OCI-LY3 (cell line): ENCODE measurements around the gene ACOT6.

Experiments used
- H2AFZ ChIP-seq: fragments of 200-600, 300-600 bp; shearing (Covaris generic); 2 replicates; pipeline ENCODE4 v1.6.0; 2014; ENCODE audit warnings: antibody characterized with exemption, low read depth, low read length
- H3K27ac ChIP-seq: fragments of 200-600, 300-600 bp; sonication (generic); 2 replicates; pipeline ENCODE4 v1.5.1; 2014; ENCODE audit warnings: mild to moderate bottlenecking, low read length, moderate library complexity, mixed read lengths
- H3K27me3 ChIP-seq: fragments of 200-600, 300-600 bp; sonication (generic); 2 replicates; pipeline ENCODE4 v1.6.1; 2014; ENCODE audit warnings: low read depth, low read length, mixed read lengths
- H3K36me3 ChIP-seq: fragments of 200-600, 300-600 bp; sonication (generic); replicated peaks from 2 replicates; pipeline ENCODE3; 2014; ENCODE audit warnings: low read depth, low read length, mixed read lengths
- H3K4me1 ChIP-seq: fragments of 300-600, 200-600 bp; sonication (generic); 2 replicates; pipeline ENCODE4 v1.6.1; 2014; ENCODE audit warnings: low read length, mixed read lengths
- H3K4me2 ChIP-seq: fragments of 200-600, 300-600 bp; sonication (generic); 2 replicates; pipeline ENCODE4 v1.6.1; 2014; ENCODE audit warnings: low read length, mixed read lengths
- H3K4me3 ChIP-seq: fragments of 300-600, 200-600 bp; sonication (generic); 2 replicates; pipeline ENCODE4 v1.5.1; 2014; ENCODE audit warnings: antibody characterized with exemption, mild to moderate bottlenecking, low read length, moderate library complexity
- H3K79me2 ChIP-seq: fragments of 300-600, 200-600 bp; shearing (Covaris generic); 2 replicates; pipeline ENCODE4 v1.6.1; 2014; ENCODE audit warnings: mild to moderate bottlenecking, low read length, mixed read lengths
- H3K9ac ChIP-seq: fragments of 300-600, 200-600 bp; shearing (Covaris generic); 2 replicates; pipeline ENCODE4 v1.6.0; 2014; ENCODE audit warnings: mild to moderate bottlenecking, low read length, moderate library complexity
- H3K9me3 ChIP-seq: fragments of 200-600, 300-600 bp; shearing (Covaris generic); 2 replicates; pipeline ENCODE4 v1.6.1; 2014; ENCODE audit warnings: low read length, mixed read lengths; ENCODE audit not compliant: insufficient read depth
- H4K20me1 ChIP-seq: fragments of 200-600, 300-600 bp; sonication (generic); 2 replicates; pipeline ENCODE4 v1.6.1; 2016; ENCODE audit warnings: low read length, mixed read lengths; ENCODE audit not compliant: insufficient read depth
- CTCF ChIP-seq: fragments of 200-600, 300-600 bp; sonication (generic); IDR thresholded peaks from 2 replicates; pipeline ENCODE4 v1.5.1; 2014; ENCODE audit warnings: antibody characterized with exemption, low read length, low read depth
- EZH2phosphoT487 ChIP-seq: fragments of 200-600 bp; shearing (Covaris generic); IDR thresholded peaks from 2 replicates; pipeline ENCODE4 v1.6.1; 2018; ENCODE audit warnings: antibody characterized with exemption, mixed run types, low read depth

The ACOT6 gene

GRCh38 chr14:73663548-73664212 lies 51.4 kb downstream of the ACOT6 start:
- Histone ChIP-seq H3K79me2 (no peaks in the 10 kb centered on the region), H4K20me1 (no peaks in the 10 kb centered on the region), H3K4me3 (no peak overlapping the region), H2AFZ (no peak overlapping the region), H3K27ac (no peak overlapping the region), H3K9ac (no peak overlapping the region), H3K36me3 (no peaks in the 10 kb centered on the region), H3K4me1 (no peaks in the 10 kb centered on the region), H3K4me2 (no peak overlapping the region), H3K27me3 (no peaks in the 10 kb centered on the region), H3K9me3 (no peaks in the 10 kb centered on the region)
- TF ChIP-seq EZH2phosphoT487 (no peak), CTCF (no peak)

- Histone ChIP-seq H3K9ac (no peak overlapping the region), H3K27me3 (no peaks in the 10 kb centered on the region), H3K4me2 (no peak overlapping the region), H2AFZ (no peak overlapping the region), H3K36me3 (no peaks in the 10 kb centered on the region), H3K4me1 (no peaks in the 10 kb centered on the region), H3K9me3 (no peaks in the 10 kb centered on the region), H3K79me2 (no peaks in the 10 kb centered on the region), H4K20me1 (no peaks in the 10 kb centered on the region), H3K27ac (no peak overlapping the region), H3K4me3 (no peak overlapping the region)
- TF ChIP-seq EZH2phosphoT487 (no peak), CTCF (no peak)
Measured at GRCh38 chr14:73665130-73665529, 52.8 kb downstream of the ACOT6 start.

GRCh38 chr14:73666583-73666982 lies 54.3 kb downstream of the ACOT6 start:
- Histone ChIP-seq H3K4me2 (no peak overlapping the region), H3K9ac (no peak overlapping the region), H4K20me1 (no peaks in the 10 kb centered on the region), H3K36me3 (no peaks in the 10 kb centered on the region), H3K27me3 (no peaks in the 10 kb centered on the region), H3K4me3 (no peak overlapping the region), H2AFZ (no peak overlapping the region), H3K79me2 (no peaks in the 10 kb centered on the region), H3K9me3 (no peaks in the 10 kb centered on the region), H3K27ac (no peak overlapping the region), H3K4me1 (no peaks in the 10 kb centered on the region)
- TF ChIP-seq CTCF (no peak), EZH2phosphoT487 (no peak)

- no peak overlapping the region for H3K4me3 ChIP-seq
- no peaks in the 10 kb centered on the region for H3K4me1 ChIP-seq
Measured at GRCh38 chr14:73667854-73668253, 55.5 kb downstream of the ACOT6 start.

More at GRCh38 chr14:73667854-73668253, 55.5 kb downstream of the ACOT6 start:
- no peak overlapping the region for H3K4me2 ChIP-seq
- no peaks in the 10 kb centered on the region for H3K79me2 ChIP-seq
- no peak overlapping the region for H3K9ac ChIP-seq
- H4K20me1 ChIP-seq = no peaks in the 10 kb centered on the region
- no peaks in the 10 kb centered on the region for H3K36me3 ChIP-seq
- H3K27me3 ChIP-seq = no peaks in the 10 kb centered on the region
- TF ChIP-seq CTCF (no peak), EZH2phosphoT487 (no peak)
- H3K27ac ChIP-seq = no peak overlapping the region
- no peak overlapping the region for H2AFZ ChIP-seq
- no peaks in the 10 kb centered on the region for H3K9me3 ChIP-seq
